Activated CD8-positive, alpha-beta T cell treated with anti-CD3 and anti-CD28 coated beads for 36 hours (primary cell): ENCODE data around the gene COL21A1. TPM values are rescaled to one million over a fixed set of nuclear protein-coding genes. Genes with fewer than 3 reads are reported as not detected.

Source experiments
- ATAC-seq: fragments of 200-7000 bp; cut with Tn5 transposase; one replicate; pipeline ENCODE4 v1.10.0; 2021; ENCODE audit warnings: mild to moderate bottlenecking, moderate library complexity
- CTCF ChIA-PET: fragments of 350-600 bp; sonication (Branson Sonifier 250); formaldehyde crosslinking; loops from one replicate; lab custom pipeline; 2021; ENCODE audit warnings: antibody characterized with exemption; lab: Charles Lee
- POLR2A ChIA-PET: fragments of 350-600 bp; sonication (Branson Sonifier 250); formaldehyde crosslinking; loops from one replicate; lab custom pipeline; 2021; ENCODE audit warnings: antibody characterized with exemption; lab: Charles Lee
- DNase-seq: peaks from one replicate; pipeline ENCODE4 v3.0.0-alpha.2; 2020
- H3K27ac Mint-ChIP-seq: one replicate; pipeline ENCODE4 v1.8.0; 2021; ENCODE audit warnings: mild to moderate bottlenecking, mixed read lengths
- H3K27me3 Mint-ChIP-seq: one replicate; pipeline ENCODE4 v1.8.0; 2021; ENCODE audit warnings: mixed read lengths
- H3K36me3 Mint-ChIP-seq: one replicate; pipeline ENCODE4 v1.8.0; 2021; ENCODE audit warnings: low read depth, mixed read lengths
- H3K4me1 Mint-ChIP-seq: one replicate; pipeline ENCODE4 v1.8.0; 2021; ENCODE audit warnings: low read depth, mixed read lengths
- H3K4me3 Mint-ChIP-seq: one replicate; pipeline ENCODE4 v1.8.0; 2021; ENCODE audit warnings: mild to moderate bottlenecking, moderate library complexity, mixed read lengths
- H3K9me3 Mint-ChIP-seq: one replicate; pipeline ENCODE4 v1.8.0; 2021; ENCODE audit warnings: mixed read lengths
- CTCF ChIP-seq: fragments of 200-600 bp; IDR thresholded peaks from one replicate; pipeline ENCODE4 v1.8.0; 2022; ENCODE audit warnings: antibody characterized with exemption, mild to moderate bottlenecking
- intact Hi-C: fragments of 100-400 bp; cut with micrococcal nuclease; formaldehyde crosslinking; loops from one replicate; pipeline ENCODE4 v1.10.0; 2022
- total RNA-seq, 2 experiments: library from RNA; stranded (reverse); gene quantifications; one replicate each; pipeline ENCODE4 v1.2.3, GENCODE V29; 2021

Gene COL21A1
- total RNA-seq, 2 experiments from 2014 or later, result not detected

- ChIA-PET CTCF (no interaction called here), POLR2A (no interaction called here)
- Mint-ChIP-seq H3K4me1 (no peaks in the 10 kb centered on the region), H3K9me3 (peaks cover 7% of the 10 kb centered on the region), H3K36me3 (no peaks in the 10 kb centered on the region), H3K27ac (no peak overlapping the region), H3K27me3 (no peaks in the 10 kb centered on the region), H3K4me3 (no peak overlapping the region)
- intact Hi-C loops, result no loop called here
- DNase-seq, result no peak
- ATAC-seq, result no peak
- TF ChIP-seq CTCF, result no peak
These were observed 167.4 kb downstream of the COL21A1 start for GRCh38 chr6:56079751-56080540.

- ChIA-PET POLR2A (no interaction called here), CTCF (no interaction called here)
- Mint-ChIP-seq H3K27ac (no peak overlapping the region), H3K27me3 (no peaks in the 10 kb centered on the region), H3K4me3 (no peak overlapping the region), H3K4me1 (no peaks in the 10 kb centered on the region), H3K9me3 (peaks cover 7% of the 10 kb centered on the region), H3K36me3 (no peaks in the 10 kb centered on the region)
- DNase-seq (no peak), ATAC-seq (no peak)
- TF ChIP-seq CTCF, result no peak
- intact Hi-C loops, result no loop called here
These were observed 171.3 kb downstream of the COL21A1 start for GRCh38 chr6:56076033-56076432.

- intact Hi-C loops, result no loop called here
- H3K27me3 Mint-ChIP-seq, result no peaks in the 10 kb centered on the region
- DNase-seq, result no peak
- no peak overlapping the region for H3K4me3 Mint-ChIP-seq
- H3K4me1 Mint-ChIP-seq, result no peaks in the 10 kb centered on the region
- no peaks in the 10 kb centered on the region for H3K36me3 Mint-ChIP-seq
- ATAC-seq, result no peak
- H3K27ac Mint-ChIP-seq, result no peak overlapping the region
- POLR2A ChIA-PET, result no interaction called here
- CTCF ChIA-PET, result no interaction called here
- H3K9me3 Mint-ChIP-seq, result peaks cover 7% of the 10 kb centered on the region
- TF ChIP-seq CTCF, result no peak
These were observed 173.6 kb downstream of the COL21A1 start for GRCh38 chr6:56073761-56074160.

- Mint-ChIP-seq H3K36me3 (no peaks in the 10 kb centered on the region), H3K27me3 (no peaks in the 10 kb centered on the region), H3K4me3 (no peak overlapping the region), H3K4me1 (no peaks in the 10 kb centered on the region), H3K27ac (no peak overlapping the region), H3K9me3 (peaks cover 7% of the 10 kb centered on the region)
- no peak for TF ChIP-seq CTCF
- POLR2A ChIA-PET, result no interaction called here
- intact Hi-C loops, result no loop called here
- ATAC-seq (no peak), DNase-seq (no peak)
- CTCF ChIA-PET, result no interaction called here
These were observed 174.1 kb downstream of the COL21A1 start for GRCh38 chr6:56073315-56073714.

- Mint-ChIP-seq H3K27ac (no peak overlapping the region), H3K4me3 (no peak overlapping the region), H3K9me3 (peaks cover 6% of the 10 kb centered on the region), H3K27me3 (no peaks in the 10 kb centered on the region), H3K4me1 (no peaks in the 10 kb centered on the region), H3K36me3 (no peaks in the 10 kb centered on the region)
- DNase-seq (no peak), ATAC-seq (no peak)
- no peak for TF ChIP-seq CTCF
- CTCF ChIA-PET, result no interaction called here
- POLR2A ChIA-PET, result interaction anchor here (0.5 kb wide), 1 partner anchor 518 kb away, joined by 3 read pairs; no protein-coding TSS in a partner anchor
- intact Hi-C loops, result no loop called here
These were observed 174.5 kb downstream of the COL21A1 start for GRCh38 chr6:56072856-56073255.
